Mononuclear cell (primary cell): Measurements from ENCODE around the gene BCO1. TPM values are rescaled to one million over a fixed set of nuclear protein-coding genes. Genes with fewer than 3 reads are reported as not detected.
"Not testable (repeated sequence)": the region's sequence is repeated elsewhere in the genome, so short reads cannot be mapped to it uniquely, and the experiment has no call there.

Source experiments
- H3K27me3 ChIP-seq: 2 replicates; pipeline ENCODE4 v1.6.0; 2011; ENCODE audit warnings: low read length, control low read depth; ENCODE audit not compliant: insufficient read depth
- H3K4me1 ChIP-seq: 2 replicates; pipeline ENCODE4 v1.5.1; 2011; ENCODE audit warnings: mild to moderate bottlenecking, low read length, control low read depth; ENCODE audit not compliant: insufficient read depth
- H3K4me3 ChIP-seq: 2 replicates; pipeline ENCODE4 v1.5.1; 2011; ENCODE audit warnings: mild to moderate bottlenecking, low read length, moderate library complexity
- H3K9me3 ChIP-seq: 2 replicates; pipeline ENCODE4 v1.5.1; 2011; ENCODE audit warnings: low read depth, mild to moderate bottlenecking, control low read depth, low read length
- total RNA-seq: library from RNA; depleted of rRNA; stranded (reverse); fragments of >200 nt; gene quantifications from one replicate; pipeline ENCODE4 v1.2.3, GENCODE V29; 2012

BCO1 gene
- total RNA-seq, 1 donor: not detected

- Histone ChIP-seq H3K27me3 (no peaks in the 10 kb centered on the region), H3K9me3 (no peaks in the 10 kb centered on the region), H3K4me1 (no peaks in the 10 kb centered on the region), H3K4me3 (no peak overlapping the region)
Observed at GRCh38 chr16:81220349-81220748, 18.1 kb upstream of the BCO1 start.

DNA sequence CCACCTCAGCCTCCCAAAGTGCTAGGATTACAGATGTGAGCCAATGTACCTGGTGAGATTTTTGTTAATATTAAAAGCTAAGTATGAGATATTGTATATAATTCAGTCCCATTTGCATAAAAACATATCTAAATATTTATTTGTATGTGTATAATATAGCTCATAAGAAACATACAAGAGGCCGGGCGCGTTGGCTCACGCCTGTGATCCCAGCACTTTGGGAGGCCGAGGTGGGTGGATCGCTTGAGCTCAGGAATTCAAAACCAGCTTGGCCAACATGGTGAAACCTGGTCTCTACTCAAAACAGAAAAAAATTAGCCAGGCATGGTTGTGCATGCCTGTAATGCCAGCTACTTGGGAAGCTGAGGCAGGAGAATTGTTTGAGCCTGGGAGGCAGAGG lies 16.8 kb upstream of the BCO1 start:
- Histone ChIP-seq H3K27me3 (no peaks in the 10 kb centered on the region), H3K9me3 (no peaks in the 10 kb centered on the region), H3K4me3 (no peak overlapping the region), H3K4me1 (no peaks in the 10 kb centered on the region)

DNA sequence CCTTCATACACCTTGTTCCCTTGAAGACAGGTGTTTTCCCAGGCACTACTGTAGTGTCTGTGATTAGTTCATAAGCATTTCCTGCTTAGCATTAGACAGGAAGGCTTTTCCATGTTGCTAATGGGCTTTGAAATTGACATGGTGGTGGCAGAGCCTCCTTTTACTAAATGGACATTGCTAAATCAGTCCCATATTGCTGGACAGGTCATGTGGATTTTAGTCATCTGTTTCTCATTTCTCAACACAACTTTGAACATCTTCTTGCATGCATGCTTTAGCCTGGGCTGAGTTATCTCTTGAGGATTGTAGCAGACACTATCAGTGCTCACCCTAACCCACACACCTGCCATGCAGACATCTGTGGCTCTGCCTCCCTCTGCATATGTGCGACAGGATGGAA lies 13.7 kb upstream of the BCO1 start:
- Histone ChIP-seq H3K4me3 (no peak overlapping the region), H3K4me1 (no peaks in the 10 kb centered on the region), H3K27me3 (no peaks in the 10 kb centered on the region), H3K9me3 (no peaks in the 10 kb centered on the region)

DNA sequence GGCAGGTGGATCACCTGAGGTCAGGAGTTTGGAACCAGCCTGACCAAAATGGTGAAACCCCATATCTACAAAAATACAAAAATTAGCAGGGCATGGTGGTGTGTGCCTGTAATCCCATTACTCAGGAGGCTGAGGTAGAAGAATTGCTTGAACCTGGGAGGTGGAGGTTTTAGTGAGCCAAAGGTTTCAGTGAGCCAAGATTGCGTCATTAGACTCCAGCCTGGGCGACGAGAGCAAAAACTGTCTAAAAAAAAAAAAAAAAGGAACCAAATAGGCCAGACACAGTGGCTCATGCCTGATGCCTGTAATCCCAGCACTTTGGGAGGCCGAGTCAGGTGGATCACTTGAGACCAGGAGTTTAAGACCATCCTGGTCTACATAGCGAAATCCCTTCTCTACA lies 12.8 kb upstream of the BCO1 start:
- not testable (repeated sequence) for H3K4me1 ChIP-seq, H3K27me3 ChIP-seq, H3K9me3 ChIP-seq, H3K4me3 ChIP-seq

DNA sequence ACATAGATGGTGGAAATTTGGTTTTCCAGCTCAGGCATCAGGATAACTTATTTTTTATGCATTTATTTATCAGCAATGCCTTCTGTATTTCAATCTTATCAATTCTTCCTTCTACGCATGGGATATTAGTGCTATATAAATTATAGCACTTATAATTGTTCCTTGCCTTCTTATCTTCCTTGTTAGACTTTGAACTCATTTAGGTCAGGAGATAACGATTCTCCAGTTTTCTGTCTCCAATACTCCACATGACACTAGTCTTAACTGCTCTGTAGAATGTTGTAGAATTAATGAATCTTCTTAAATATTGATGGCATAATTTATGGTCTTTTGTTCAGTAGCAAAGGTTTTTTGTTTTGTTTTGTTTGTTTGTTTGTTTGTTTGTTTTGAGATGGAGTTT lies 10.7 kb upstream of the BCO1 start:
- Histone ChIP-seq H3K4me3 (no peak overlapping the region), H3K27me3 (no peaks in the 10 kb centered on the region), H3K4me1 (no peaks in the 10 kb centered on the region), H3K9me3 (no peaks in the 10 kb centered on the region)

DNA sequence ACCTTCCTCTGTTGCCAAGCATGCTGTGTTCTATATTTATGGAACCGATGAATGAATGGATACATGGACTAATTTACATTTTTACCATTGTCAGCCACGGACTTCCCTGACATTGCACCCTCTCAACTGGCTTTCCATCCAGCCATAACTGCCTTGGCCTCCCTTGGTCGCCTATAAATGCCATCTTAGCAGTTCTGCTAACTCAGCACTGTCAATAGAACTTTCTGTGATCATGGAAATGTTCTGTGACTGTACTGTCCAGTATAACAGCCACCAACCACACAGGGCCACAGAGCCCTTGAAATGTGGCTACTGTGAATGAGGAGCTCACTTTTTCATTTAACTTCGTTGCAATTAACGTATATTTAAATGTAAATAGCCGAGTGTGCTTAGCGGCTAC lies 8.7 kb upstream of the BCO1 start:
- Histone ChIP-seq H3K4me3 (no peak overlapping the region), H3K4me1 (no peaks in the 10 kb centered on the region), H3K27me3 (no peaks in the 10 kb centered on the region), H3K9me3 (no peaks in the 10 kb centered on the region)

DNA sequence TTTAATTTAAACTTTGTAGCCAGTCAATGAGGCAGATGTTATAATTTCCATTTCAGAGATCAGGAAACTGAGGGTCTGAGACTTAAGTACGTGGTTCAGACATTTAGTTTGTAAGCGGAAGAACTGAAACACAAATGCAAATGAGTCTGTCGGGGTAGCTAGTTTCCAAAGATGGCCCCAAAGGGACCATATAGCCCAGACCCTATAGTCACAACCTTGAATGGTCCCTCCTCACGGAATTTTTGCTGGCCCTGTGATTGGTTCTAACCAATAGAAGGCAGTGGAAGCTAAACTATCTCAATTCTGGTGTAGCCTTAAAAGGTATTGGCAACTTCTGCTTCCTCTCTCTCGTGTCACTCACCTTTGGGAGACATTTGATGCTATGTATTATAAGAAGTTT lies 7.5 kb upstream of the BCO1 start:
- Histone ChIP-seq H3K4me1 (no peaks in the 10 kb centered on the region), H3K9me3 (no peaks in the 10 kb centered on the region), H3K27me3 (no peaks in the 10 kb centered on the region), H3K4me3 (no peak overlapping the region)

GRCh38 chr16:81232740-81233367 lies 5.6 kb upstream of the BCO1 start:
- Histone ChIP-seq H3K9me3 (no peaks in the 10 kb centered on the region), H3K27me3 (no peaks in the 10 kb centered on the region), H3K4me3 (no peak overlapping the region), H3K4me1 (no peaks in the 10 kb centered on the region)

DNA sequence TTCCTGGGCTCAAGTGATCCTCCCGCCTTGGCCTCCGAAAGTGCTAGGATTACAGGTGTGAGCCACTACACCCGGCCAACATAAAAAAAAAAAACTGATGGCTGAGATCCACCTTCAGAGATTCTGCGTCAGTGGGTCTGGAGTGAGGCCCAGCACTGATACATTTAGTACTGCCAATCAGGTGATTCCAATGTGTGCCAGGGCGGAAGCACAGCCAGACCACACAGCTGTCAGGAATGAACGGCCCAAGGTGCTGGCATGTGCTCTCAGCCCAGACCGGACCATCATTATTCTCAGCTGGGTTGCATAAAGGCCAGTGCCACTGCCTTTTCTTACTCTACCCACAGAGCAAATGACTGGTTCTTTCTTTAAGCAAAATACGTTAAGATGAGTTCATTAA lies 1.2 kb upstream of the BCO1 start:
- Histone ChIP-seq H3K27me3 (no peaks in the 10 kb centered on the region), H3K4me1 (no peaks in the 10 kb centered on the region), H3K4me3 (no peak overlapping the region), H3K9me3 (no peaks in the 10 kb centered on the region)

- H3K9me3 ChIP-seq: no peaks in the 10 kb centered on the region
- H3K27me3 ChIP-seq: no peaks in the 10 kb centered on the region
- H3K4me1 ChIP-seq: no peaks in the 10 kb centered on the region
- H3K4me3 ChIP-seq: no peak overlapping the region
Observed at GRCh38 chr16:81237942-81238295, 570 bp upstream of the BCO1 start.

DNA sequence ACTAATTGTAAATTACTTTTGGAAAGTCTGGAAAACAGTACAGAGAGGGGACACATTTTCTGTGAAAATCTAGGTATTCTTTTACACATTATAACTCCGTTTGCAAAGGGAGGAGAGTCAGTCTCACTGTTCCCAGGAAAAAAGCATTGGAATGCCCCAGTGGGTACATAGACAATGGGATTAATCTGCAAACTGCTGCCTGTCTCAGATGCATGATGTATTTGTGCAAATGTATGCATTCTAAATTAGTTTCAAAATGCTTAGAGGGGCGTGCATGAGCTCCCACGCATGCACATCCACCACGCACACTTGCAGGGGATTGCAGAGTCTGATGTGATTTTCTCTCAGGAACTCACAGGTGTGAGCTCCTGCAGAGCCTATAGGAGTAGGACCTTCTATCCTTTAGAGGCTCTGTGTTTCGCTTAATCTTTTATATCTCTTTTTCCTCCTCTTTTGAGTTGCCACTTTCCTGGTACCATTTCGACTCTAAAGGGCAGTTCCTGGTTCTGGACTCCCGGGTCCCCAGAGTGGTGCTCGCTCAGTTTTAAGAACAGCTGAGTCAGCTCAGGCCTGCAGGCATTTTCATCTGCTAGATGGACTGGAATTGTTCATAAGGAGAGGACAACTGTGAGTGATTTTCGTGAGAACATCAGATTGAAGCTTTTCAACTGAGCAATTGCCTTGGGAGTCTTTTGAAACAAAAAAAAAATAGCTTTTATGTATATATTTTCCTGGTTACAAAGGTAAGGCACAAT lies 1.1 kb downstream of the BCO1 start:
- Histone ChIP-seq H3K27me3 (no peaks in the 10 kb centered on the region), H3K4me1 (no peaks in the 10 kb centered on the region), H3K4me3 (no peak overlapping the region), H3K9me3 (no peaks in the 10 kb centered on the region)

GRCh38 chr16:81241706-81242105 lies 3.2 kb downstream of the BCO1 start:
- Histone ChIP-seq H3K27me3 (no peaks in the 10 kb centered on the region), H3K4me3 (no peak overlapping the region), H3K9me3 (no peaks in the 10 kb centered on the region), H3K4me1 (no peaks in the 10 kb centered on the region)

- H3K9me3 ChIP-seq: no peaks in the 10 kb centered on the region
- no peaks in the 10 kb centered on the region for H3K27me3 ChIP-seq
- H3K4me1 ChIP-seq: no peaks in the 10 kb centered on the region
- no peak overlapping the region for H3K4me3 ChIP-seq
Observed at GRCh38 chr16:81242977-81243618, 4.6 kb downstream of the BCO1 start.

DNA sequence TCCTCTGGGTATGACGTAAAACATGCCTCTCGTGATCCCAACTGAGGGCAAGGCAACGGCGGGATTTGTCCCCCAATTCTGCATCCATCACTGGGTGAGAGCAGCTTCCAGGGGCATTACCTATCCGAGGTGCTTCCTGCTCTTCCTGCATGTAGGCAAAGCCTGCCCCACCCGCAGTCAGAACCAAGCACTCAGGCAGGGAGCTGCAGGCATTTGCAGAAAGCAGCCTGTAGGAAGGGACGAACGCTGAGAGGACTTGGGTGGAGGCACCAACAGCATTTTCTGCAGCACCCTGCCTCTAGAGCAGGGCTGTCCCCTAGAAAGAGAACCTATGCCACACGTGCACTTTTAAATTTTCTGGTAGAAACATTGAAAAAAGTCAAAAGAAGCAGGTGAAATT lies 5.5 kb downstream of the BCO1 start:
- H3K4me1 ChIP-seq: no peaks in the 10 kb centered on the region
- H3K4me3 ChIP-seq: no peak overlapping the region
- no peaks in the 10 kb centered on the region for H3K27me3 ChIP-seq
- no peaks in the 10 kb centered on the region for H3K9me3 ChIP-seq

GRCh38 chr16:81251871-81252270 lies 13.4 kb downstream of the BCO1 start:
- no peaks in the 10 kb centered on the region for H3K4me1 ChIP-seq
- H3K27me3 ChIP-seq: no peaks in the 10 kb centered on the region
- H3K4me3 ChIP-seq: no peak overlapping the region
- no peaks in the 10 kb centered on the region for H3K9me3 ChIP-seq

- Histone ChIP-seq H3K27me3 (no peaks in the 10 kb centered on the region), H3K4me3 (no peak overlapping the region), H3K9me3 (no peaks in the 10 kb centered on the region), H3K4me1 (no peaks in the 10 kb centered on the region)
Observed at GRCh38 chr16:81253141-81253540, 14.7 kb downstream of the BCO1 start.
